ENCODE results near the gene SHC1.

DNA sequence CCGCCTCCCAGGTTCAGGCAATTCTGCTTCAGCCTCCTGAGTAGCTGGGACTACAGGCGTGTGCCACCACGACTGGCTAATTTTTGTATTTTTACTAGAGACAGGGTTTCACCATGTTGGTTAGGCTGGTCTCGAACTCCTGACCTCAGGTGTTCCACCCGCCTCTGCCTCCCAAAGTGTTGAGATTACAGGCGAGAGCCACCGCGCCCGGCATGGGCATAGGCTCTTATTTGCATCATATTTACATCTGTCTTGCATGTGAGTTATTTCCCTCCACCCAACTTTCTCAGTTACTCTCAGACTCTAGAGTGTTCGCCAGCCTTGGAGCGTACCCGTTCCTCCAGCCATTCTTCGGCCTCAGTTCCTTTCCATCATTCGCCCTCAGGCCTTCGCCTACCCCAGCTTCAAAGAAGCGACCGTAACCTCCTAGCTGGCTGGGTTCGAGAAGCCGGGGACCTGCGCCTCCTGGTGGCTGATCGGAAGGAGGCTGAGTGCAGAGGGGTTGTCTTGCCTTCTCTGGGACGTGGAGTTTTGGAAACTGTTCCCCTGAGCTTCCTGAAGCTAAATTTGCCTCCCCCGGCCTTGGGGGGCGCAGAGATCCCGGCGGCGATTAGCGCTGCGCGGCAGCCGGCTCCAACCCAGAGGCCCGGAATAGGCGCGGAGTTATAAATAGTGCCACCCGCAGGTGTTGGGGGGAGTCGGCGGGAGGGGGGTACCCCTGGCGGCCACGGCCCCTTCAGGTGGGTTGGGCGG is 28.4 kb upstream of the SHC1 start:
- TF ChIP-seq POLR2A (IDR thresholded peaks at IDR 0.05), result no peak
- TF ChIP-seq, protein P1, sequence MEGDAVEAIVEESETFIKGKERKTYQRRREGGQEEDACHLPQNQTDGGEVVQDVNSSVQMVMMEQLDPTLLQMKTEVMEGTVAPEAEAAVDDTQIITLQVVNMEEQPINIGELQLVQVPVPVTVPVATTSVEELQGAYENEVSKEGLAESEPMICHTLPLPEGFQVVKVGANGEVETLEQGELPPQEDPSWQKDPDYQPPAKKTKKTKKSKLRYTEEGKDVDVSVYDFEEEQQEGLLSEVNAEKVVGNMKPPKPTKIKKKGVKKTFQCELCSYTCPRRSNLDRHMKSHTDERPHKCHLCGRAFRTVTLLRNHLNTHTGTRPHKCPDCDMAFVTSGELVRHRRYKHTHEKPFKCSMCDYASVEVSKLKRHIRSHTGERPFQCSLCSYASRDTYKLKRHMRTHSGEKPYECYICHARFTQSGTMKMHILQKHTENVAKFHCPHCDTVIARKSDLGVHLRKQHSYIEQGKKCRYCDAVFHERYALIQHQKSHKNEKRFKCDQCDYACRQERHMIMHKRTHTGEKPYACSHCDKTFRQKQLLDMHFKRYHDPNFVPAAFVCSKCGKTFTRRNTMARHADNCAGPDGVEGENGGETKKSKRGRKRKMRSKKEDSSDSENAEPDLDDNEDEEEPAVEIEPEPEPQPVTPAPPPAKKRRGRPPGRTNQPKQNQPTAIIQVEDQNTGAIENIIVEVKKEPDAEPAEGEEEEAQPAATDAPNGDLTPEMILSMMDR (IDR thresholded peaks at IDR 0.05), result peak; percentile 76 to 84 (median 82)

Measured in right lobe of liver (tissue), 4 donors.